Neuronal stem cell (in vitro differentiated cells): ENCODE data around the gene USP32.

ENCODE experiments used
- DNase-seq: peaks from one replicate; pipeline ENCODE4 v3.0.0-alpha.2; 2013; ENCODE audit warnings: low spot score
- H2AFZ ChIP-seq: one replicate; pipeline ENCODE4 v1.6.1; 2013; ENCODE audit warnings: mild to moderate bottlenecking, low read length, inconsistent platforms
- H2AK5ac ChIP-seq: 2 replicates; pipeline ENCODE4 v1.6.1; 2013; ENCODE audit warnings: low read depth, mild to moderate bottlenecking, inconsistent platforms, low read length, moderate library complexity, mixed read lengths
- H2BK120ac ChIP-seq: 2 replicates; pipeline ENCODE4 v1.6.1; 2013; ENCODE audit warnings: low read depth, mild to moderate bottlenecking, inconsistent platforms, low read length, moderate library complexity, mixed read lengths
- H2BK12ac ChIP-seq: one replicate; pipeline ENCODE4 v1.6.1; 2013; ENCODE audit warnings: low read length, inconsistent platforms
- H2BK15ac ChIP-seq: 2 replicates; pipeline ENCODE4 v1.6.1; 2013; ENCODE audit warnings: mild to moderate bottlenecking, low read length, inconsistent platforms, mixed read lengths
- H2BK5ac ChIP-seq: one replicate; pipeline ENCODE4 v1.6.1; 2013; ENCODE audit warnings: inconsistent platforms, mild to moderate bottlenecking, low read length, moderate library complexity
- H3K14ac ChIP-seq: one replicate; pipeline ENCODE4 v1.6.1; 2013; ENCODE audit warnings: low read length, inconsistent platforms
- H3K18ac ChIP-seq: 2 replicates; pipeline ENCODE4 v1.6.1; 2013; ENCODE audit warnings: low read length, inconsistent platforms
- H3K23ac ChIP-seq: 2 replicates; pipeline ENCODE4 v1.6.1; 2013; ENCODE audit warnings: low read depth, mild to moderate bottlenecking, mixed read lengths, low read length, inconsistent platforms; ENCODE audit not compliant: poor library complexity
- H3K27ac ChIP-seq: replicated peaks from 3 replicates; pipeline ENCODE4 v1.5.1; 2013; ENCODE audit warnings: low read length, inconsistent platforms
- H3K27me3 ChIP-seq, 3 experiments: 2 replicates each; pipeline ENCODE4 v1.6.1; 2013; ENCODE audit warnings: low read length in 3 of 3, mild to moderate bottlenecking in 2 of 3, inconsistent platforms in 1 of 3, low read depth in 1 of 3, mixed read lengths in 1 of 3, moderate library complexity in 1 of 3; ENCODE audit not compliant: control insufficient read depth in 3 of 3, insufficient read depth in 3 of 3
- H3K36me3 ChIP-seq, 2 donors: replicated peaks in 1 of 2; 2 replicates each; pipeline ENCODE4 v1.6.1; 2013; ENCODE audit warnings: low read length in 2 of 2; ENCODE audit not compliant: control insufficient read depth in 2 of 2, insufficient read depth in 2 of 2
- H3K4ac ChIP-seq: 2 replicates; pipeline ENCODE4 v1.6.1; 2013; ENCODE audit warnings: inconsistent platforms, mild to moderate bottlenecking, low read length, moderate library complexity
- H3K4me1 ChIP-seq, 2 donors: 1 replicate in 1 of 2; 2 replicates in 1 of 2; pipeline ENCODE4 v1.6.1; 2013; ENCODE audit warnings: low read length in 2 of 2, low read depth in 1 of 2; ENCODE audit not compliant: control insufficient read depth in 2 of 2, insufficient read depth in 1 of 2
- H3K4me2 ChIP-seq: one replicate; pipeline ENCODE4 v1.6.1; 2013; ENCODE audit warnings: mild to moderate bottlenecking, low read length, inconsistent platforms; ENCODE audit not compliant: insufficient read depth, poor library complexity, severe bottlenecking
- H3K4me3 ChIP-seq, 2 donors: 2 replicates each; pipeline ENCODE4 v1.5.1; 2013; ENCODE audit warnings: low read length in 2 of 2, mild to moderate bottlenecking in 2 of 2, inconsistent platforms in 1 of 2, moderate library complexity in 1 of 2
- H3K79me1 ChIP-seq: one replicate; pipeline ENCODE4 v1.6.1; 2013; ENCODE audit warnings: low read depth, mild to moderate bottlenecking, inconsistent platforms, low read length, moderate library complexity
- H3K9ac ChIP-seq: one replicate; pipeline ENCODE4 v1.6.1; 2013; ENCODE audit warnings: mild to moderate bottlenecking, low read depth, low read length, inconsistent platforms; ENCODE audit not compliant: poor library complexity
- H3K9me3 ChIP-seq, 2 donors: replicated peaks in 1 of 2; 2 replicates each; pipeline versions ENCODE3 to v1.6.1; 2013; ENCODE audit warnings: low read length in 2 of 2, mild to moderate bottlenecking in 2 of 2, inconsistent platforms in 1 of 2, low read depth in 1 of 2, mixed read lengths in 1 of 2, moderate library complexity in 1 of 2; ENCODE audit not compliant: control insufficient read depth in 2 of 2, insufficient read depth in 1 of 2
- H4K8ac ChIP-seq: one replicate; pipeline ENCODE4 v1.6.1; 2013; ENCODE audit warnings: low read depth, mild to moderate bottlenecking, inconsistent platforms, low read length, moderate library complexity
- H4K91ac ChIP-seq: one replicate; pipeline ENCODE4 v1.6.1; 2013; ENCODE audit warnings: low read length, low read depth, mild to moderate bottlenecking, inconsistent platforms; ENCODE audit not compliant: poor library complexity
- WGBS, 2 donors: extraction: QIAGEN DNeasy Blood & Tissue Kit; methylation state at CpG; one replicate each; pipeline ENCODE4 v1.1.7; 2013; ENCODE audit warnings: missing lambda C conversion rate in 2 of 2, mixed read lengths in 1 of 2; ENCODE audit not compliant: insufficient read length in 2 of 2, insufficient replicate concordance in 1 of 2; ENCODE audit errors: extremely low coverage in 2 of 2; 5-methylcytosine and 5-hydroxymethylcytosine counted together

Gene USP32

GRCh38 chr17:60426596-60426995 is 34.7 kb upstream of the USP32 start:
- Histone ChIP-seq H2BK12ac (no peak overlapping the region), H3K79me1 (no peaks in the 10 kb centered on the region), H3K23ac (no peak overlapping the region), H3K27me3 (peaks cover 0 to 11% (median 2%) of the 10 kb centered on the region in 3 experiments), H2BK120ac (no peak overlapping the region), H4K91ac (no peak overlapping the region), H3K4ac (no peak overlapping the region), H2BK15ac (no peak overlapping the region), H3K4me1 (peaks cover 3 to 5% of the 10 kb centered on the region in 2 donors), H3K36me3 (no peaks in the 10 kb centered on the region), H4K8ac (no peak overlapping the region), H2AFZ (peak overlapping the region; percentile 29), H3K18ac (no peak overlapping the region), H2AK5ac (no peak overlapping the region), H3K9ac (no peak overlapping the region), H2BK5ac (no peak overlapping the region), H3K4me3 (no peak overlapping the region), H3K14ac (no peak overlapping the region), H3K27ac (no peak overlapping the region), H3K9me3 (no peaks in the 10 kb centered on the region), H3K4me2 (no peak overlapping the region)
- WGBS, 2 donors = no CpG with 5 or more reads among the region's 10 CpGs
- DNase-seq = no peak

- Histone ChIP-seq H3K9me3 (no peaks in the 10 kb centered on the region), H3K9ac (no peak overlapping the region), H4K8ac (no peak overlapping the region), H4K91ac (no peak overlapping the region), H2AFZ (no peak overlapping the region), H3K4ac (no peak overlapping the region), H3K23ac (no peak overlapping the region), H3K36me3 (no peaks in the 10 kb centered on the region), H3K4me1 (peaks cover 3 to 5% of the 10 kb centered on the region in 2 donors), H2BK5ac (no peak overlapping the region), H2BK120ac (no peak overlapping the region), H3K4me2 (no peak overlapping the region), H2BK12ac (no peak overlapping the region), H3K4me3 (no peak overlapping the region), H3K14ac (no peak overlapping the region), H3K79me1 (no peaks in the 10 kb centered on the region), H3K18ac (peak overlapping the region; percentile 19), H2AK5ac (peak overlapping the region; percentile 38), H3K27ac (no peak overlapping the region), H3K27me3 (peaks cover 0 to 5% (median 2%) of the 10 kb centered on the region in 3 experiments), H2BK15ac (no peak overlapping the region)
- WGBS, 2 donors = no CpG with 5 or more reads among the region's 6 CpGs
- DNase-seq = no peak
Observed at GRCh38 chr17:60425626-60426025, 33.7 kb upstream of the USP32 start.

GRCh38 chr17:60423865-60424264 is 31.9 kb upstream of the USP32 start:
- Histone ChIP-seq H3K4me3 (no peak overlapping the region), H2BK12ac (no peak overlapping the region), H2AK5ac (no peak overlapping the region), H3K18ac (no peak overlapping the region), H3K9ac (peak overlapping the region; percentile 3), H3K79me1 (no peaks in the 10 kb centered on the region), H3K4ac (no peak overlapping the region), H2BK5ac (no peak overlapping the region), H3K9me3 (no peaks in the 10 kb centered on the region), H2BK15ac (no peak overlapping the region), H2AFZ (no peak overlapping the region), H3K27me3 (peaks cover 0 to 5% (median 2%) of the 10 kb centered on the region in 3 experiments), H4K91ac (no peak overlapping the region), H3K14ac (no peak overlapping the region), H3K23ac (no peak overlapping the region), H3K27ac (no peak overlapping the region), H3K4me2 (no peak overlapping the region), H3K4me1 (peaks cover 3 to 5% of the 10 kb centered on the region in 2 donors), H4K8ac (no peak overlapping the region), H3K36me3 (no peaks in the 10 kb centered on the region), H2BK120ac (no peak overlapping the region)
- WGBS, 2 donors = no CpG with 5 or more reads among the region's 3 CpGs
- DNase-seq = no peak

GRCh38 chr17:60422162-60422665 is 30.3 kb upstream of the USP32 start, which contains the start of gene CHCT1:
Gene CHCT1, plus strand, starts transcription at chr17:60422489. Its CDS starts 104 bp downstream, at chr17:60422593.
- H2BK12ac ChIP-seq = peak within 1 kb of the TSS; percentile 97
- peak within 1 kb of the TSS; percentile 73 for H3K23ac ChIP-seq
- peak within 1 kb of the TSS; percentile 84 for H3K14ac ChIP-seq
- no peak for DNase-seq
- peak within 1 kb of the TSS; percentile 73 for H3K27ac ChIP-seq
- peak within 1 kb of the TSS; percentile 83 for H3K4me2 ChIP-seq
- H3K18ac ChIP-seq = peak within 1 kb of the TSS; percentile 97
- peaks cover 0 to 5% (median 2%) of the 10 kb centered on the region in 3 experiments for H3K27me3 ChIP-seq
- peak within 1 kb of the TSS; percentile 72 for H2BK120ac ChIP-seq
- peak within 1 kb of the TSS; percentile 82 for H4K8ac ChIP-seq
- H3K4ac ChIP-seq = no peak within 1 kb of the TSS
- H3K9me3 ChIP-seq = no peaks in the 10 kb centered on the region
- H3K9ac ChIP-seq = peak within 1 kb of the TSS; percentile 70
- peaks cover 3 to 5% of the 10 kb centered on the region in 2 donors for H3K4me1 ChIP-seq
- no peaks in the 10 kb centered on the region for H3K36me3 ChIP-seq
- H2AK5ac ChIP-seq = peak within 1 kb of the TSS; percentile 52
- H2BK5ac ChIP-seq = peak within 1 kb of the TSS; percentile 53
- peak within 1 kb of the TSS; percentile 98 for H2BK15ac ChIP-seq
- H3K4me3 ChIP-seq = peak within 1 kb of the TSS; percentile 34 to 81
- peak within 1 kb of the TSS; percentile 91 for H2AFZ ChIP-seq
- H4K91ac ChIP-seq = peak within 1 kb of the TSS; percentile 72
- H3K79me1 ChIP-seq = no peaks in the 10 kb centered on the region
- WGBS, 2 donors = no CpG with 5 or more reads among the region's 18 CpGs
